8988T (cell line): Measurements from ENCODE around the gene CYP11A1.
A peak's percentile ranks its signal among the peaks of the same experiment; 100 is the strongest.

Source experiments
- DNase-seq: peaks from one replicate; pipeline ENCODE4 v3.0.0; 2011

CYP11A1 gene

DNA sequence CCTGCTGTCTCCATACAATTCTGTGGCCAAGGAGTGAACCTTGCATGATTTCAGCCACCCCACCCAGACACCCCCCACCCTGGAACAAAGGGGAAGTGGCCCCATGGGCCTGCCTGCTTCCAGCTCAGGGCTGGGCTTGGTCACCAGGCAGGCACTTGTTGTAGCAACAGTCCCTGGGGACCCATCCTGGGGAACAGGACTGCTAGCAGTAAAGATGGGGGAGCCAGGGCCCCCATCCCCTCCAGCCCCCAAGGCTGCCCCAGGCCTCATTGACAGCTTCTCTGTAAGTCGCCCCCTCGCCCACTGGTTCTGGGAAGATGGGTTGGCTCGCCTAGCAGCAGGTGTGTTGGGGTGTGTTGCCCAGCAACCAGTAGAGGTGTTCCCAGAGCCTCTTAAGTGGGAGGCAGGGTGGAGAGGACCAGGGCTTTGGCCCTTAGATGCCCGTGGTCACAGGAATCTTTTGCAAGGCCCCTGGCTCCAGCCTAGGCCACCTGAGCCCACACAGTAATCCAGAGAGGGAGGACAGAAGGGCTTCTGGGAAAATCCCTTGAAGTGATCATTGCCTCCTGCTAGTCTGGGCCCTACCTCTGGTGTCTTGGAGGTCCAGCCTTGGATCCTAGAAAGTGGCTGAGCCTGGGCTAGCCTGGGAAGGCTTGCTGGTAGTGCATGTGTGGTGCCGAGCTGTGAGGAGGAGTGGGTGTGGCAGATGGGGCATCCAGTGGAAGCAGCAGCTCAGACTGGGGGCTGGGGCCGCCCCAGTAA, 48.9 kb downstream of the CYP11A1 start:
- no peak for DNase-seq

DNA sequence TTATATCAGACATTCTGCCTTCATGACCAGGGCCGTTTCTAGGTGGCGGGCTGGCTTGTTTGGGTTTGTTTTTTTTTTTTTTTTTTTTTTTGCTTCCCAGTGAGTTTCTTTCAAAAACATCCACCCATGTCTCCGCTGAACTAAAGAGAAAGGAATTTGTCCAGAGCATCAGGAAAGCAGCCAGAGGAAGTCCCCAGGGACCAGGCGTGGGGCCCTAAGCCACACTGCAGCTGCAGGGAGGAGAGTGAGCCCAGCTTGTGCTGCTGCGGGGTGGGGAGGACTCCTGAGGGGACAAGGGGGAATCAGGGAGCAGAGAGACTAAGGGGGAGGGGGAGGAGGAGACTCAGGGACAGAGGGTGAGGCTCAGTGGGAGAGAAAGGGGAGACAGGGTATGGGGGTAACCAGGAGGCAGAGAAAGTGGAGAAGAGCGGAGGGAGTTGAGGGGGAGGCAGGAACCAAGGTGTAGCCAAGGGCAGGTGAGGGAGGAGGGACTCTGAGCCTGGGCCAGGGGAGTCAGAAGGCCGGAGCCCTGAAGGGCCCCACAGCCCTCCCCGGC, 49.5 kb downstream of the CYP11A1 start:
- no peak for DNase-seq

DNA sequence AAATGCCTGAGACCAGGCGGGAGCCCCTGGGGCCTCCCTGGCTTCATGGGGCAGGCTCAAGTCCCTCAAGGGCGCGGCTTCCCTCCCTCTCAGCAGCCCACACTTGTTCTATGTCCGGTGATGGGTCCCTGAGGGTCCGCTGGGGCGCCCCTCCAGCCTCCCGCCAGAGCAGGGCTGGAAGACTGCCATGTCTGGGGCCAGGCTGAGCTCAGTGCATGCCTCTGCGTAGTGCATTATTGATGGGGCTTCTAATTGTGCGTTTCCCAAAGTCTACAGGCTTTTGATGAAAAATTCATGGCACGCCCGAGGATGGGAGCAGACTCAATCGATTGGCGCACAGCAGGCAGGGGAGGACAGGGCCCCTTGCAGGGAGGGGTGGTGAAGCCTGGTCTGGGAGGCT, 51.3 kb downstream of the CYP11A1 start:
- no peak for DNase-seq

DNA sequence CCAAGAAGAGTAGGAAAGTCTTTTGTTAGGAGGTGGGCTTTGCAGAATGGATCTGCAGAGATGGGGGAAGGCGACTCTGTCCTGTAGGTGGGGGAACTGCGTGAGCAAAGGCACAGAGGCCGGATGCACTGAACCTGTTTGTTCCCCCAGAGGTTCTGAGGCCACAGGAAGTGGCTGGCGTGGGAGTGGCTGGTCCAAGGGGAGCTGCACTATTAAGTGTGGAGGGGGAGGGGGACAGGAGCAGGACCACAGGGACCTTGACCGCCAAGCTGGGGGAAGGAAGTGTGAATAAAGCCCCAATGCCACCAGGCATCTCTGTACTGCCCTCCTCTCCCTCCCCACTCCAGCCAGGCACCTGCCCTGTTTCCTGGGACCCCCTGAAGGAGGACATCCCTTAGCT, 51.8 kb downstream of the CYP11A1 start:
- no peak for DNase-seq

DNA sequence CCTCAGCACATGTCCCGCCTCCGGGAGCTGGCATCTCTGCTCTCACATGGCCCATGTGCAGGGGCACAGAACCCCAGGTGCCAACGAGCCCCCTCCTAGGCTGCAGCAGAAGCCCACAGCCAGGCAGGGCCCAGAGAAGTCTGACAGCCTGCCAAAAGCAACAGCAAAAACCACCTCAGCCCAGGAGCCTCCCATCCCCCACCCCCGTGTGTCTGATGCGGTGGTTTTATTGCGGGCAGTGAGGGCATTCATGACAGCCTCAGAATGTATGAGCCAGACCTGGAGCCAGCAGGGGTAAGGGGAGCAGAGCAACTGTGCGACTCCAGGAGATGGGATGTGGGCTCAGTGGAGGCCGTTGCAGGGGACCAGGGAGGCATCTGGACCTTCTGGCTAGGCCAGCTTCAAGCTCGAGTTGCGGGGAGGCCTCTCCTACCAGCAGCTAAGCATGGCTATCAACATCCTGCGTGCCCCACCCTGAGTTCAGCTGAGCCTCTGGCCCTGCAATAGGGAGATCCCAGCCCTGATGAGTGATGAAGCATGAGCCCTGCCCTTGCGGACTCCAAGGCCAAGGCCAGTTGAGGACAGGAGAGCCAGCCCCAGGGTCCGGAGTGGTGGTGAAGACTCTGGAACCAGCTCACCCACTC, 52.5 kb downstream of the CYP11A1 start:
- no peak for DNase-seq

DNA sequence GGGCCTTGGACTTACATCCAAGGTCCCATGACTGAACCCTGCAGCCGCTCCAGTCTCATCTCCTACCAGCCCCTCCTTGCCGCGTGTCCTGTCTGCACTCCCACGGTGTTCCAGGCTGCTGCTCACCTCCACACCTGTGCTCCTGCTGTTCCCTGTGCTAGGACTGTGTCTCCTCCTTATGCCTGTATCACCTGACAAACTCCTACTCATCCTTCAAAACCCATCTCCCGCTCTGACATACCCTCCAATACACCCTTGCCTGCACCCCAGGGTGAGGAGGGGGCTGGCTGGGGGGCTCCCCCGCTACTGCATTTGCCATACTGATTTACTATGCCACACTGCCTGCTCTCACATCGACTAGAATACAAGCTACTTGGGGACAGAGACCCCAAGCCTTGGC, 53.6 kb downstream of the CYP11A1 start:
- DNase-seq: no peak

DNA sequence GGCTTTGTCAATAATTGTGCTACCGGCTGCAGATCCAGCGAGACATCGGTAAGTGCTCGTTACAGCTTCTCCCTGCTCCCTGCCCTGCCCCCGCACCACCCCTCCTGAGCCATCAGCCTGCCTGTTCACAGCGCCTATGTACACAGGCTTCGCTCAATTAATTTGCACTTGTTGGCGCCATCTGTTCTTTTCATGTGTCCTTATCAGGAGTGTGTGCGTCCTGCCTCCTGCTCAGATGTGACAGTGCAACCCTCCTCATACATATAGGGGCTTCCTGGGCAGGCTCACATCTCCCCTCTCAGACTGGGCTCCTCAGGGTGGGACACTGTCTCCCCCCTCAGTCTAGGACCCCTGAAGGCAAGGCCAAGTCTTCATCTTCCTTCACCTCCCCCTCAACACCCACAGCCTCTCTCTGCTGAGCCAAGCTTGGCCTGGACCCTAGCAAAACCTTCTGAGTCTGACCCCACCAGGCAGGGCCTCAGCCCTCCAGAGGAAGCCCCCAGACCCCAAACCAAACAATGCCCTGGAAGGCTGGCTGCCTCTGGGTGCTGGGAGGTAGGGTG, 54.9 kb downstream of the CYP11A1 start:
- no peak for DNase-seq

DNA sequence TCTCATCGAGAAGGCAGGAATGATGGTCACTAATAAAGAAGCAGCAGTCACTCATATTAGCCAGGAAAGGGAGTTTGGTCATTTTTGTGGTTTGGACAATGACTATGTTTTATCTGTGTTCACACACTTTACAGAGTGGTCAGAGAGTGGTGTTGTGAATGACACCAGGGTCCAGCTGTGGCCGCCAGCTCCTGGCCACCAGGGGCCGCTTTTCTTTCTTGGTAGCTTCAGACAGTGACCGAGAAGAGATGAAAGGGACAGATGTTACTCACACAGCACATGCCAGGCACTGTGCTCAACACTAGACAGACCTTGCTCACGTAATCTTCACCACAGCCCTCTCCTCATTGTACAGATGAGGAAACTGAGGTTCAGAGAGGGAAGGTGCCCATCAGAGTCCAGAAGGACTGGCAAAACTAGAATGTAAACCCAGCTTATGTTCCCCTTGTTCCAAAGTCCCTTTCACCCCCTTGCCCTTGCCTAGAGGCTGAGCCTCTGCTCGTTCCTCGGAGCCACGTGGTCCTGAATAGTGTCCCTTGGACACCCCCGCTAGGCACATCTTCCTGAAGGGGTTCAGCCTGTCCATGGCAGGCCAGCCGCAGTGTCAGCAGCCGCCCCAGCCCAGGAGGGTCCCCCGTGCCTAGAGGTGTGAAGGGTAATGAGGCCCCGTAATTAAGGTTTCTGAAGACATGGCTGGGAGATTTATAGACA, 55.6 kb downstream of the CYP11A1 start:
- DNase-seq: peak; percentile 53

DNA sequence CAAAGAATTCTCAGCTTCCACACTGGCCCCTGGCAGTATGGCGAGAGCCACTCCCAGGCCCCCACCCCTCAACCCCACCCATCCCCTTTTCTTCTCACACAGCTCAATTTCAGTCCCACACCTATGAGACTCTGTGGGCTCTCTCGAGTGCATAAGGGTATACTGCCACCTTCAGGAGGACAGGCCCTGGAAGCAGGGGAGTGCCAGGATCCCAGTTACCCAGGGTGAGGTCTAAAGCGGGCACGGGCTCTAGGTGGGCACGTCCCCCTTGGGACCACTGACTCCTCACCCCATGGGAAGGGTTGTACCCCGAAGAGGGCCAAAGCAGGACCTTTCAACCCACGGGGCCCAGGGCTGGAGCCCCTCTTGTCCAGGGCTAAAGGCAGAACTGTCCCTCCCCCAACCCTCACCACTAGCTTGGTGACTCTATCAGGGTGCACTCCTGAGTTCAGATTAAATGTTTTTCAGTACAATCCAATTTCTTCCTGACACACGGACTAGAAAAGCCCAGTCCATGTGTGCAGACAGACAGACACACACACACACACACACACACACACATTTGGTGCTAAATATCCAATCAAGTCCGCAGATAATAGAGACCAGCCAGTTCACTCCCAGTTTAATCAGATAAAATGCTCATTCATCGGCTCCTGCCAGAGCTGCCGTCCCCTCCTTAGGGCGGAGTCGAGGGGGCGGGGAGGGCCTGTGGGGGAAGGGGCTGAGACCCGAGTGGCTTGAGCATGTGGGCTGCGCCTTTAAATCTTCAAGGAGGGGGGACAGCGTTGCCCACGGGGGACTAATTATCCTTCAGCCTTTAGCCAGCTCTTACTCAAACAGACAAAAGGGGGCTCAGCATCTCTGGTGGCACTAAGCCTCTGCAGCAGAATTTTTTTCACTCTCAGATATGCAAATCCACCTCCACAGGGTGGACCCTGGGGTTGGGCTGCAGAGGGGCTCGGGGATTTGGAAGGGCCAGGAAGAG, 59.3 kb downstream of the CYP11A1 start:
- DNase-seq: peak; percentile 85

DNA sequence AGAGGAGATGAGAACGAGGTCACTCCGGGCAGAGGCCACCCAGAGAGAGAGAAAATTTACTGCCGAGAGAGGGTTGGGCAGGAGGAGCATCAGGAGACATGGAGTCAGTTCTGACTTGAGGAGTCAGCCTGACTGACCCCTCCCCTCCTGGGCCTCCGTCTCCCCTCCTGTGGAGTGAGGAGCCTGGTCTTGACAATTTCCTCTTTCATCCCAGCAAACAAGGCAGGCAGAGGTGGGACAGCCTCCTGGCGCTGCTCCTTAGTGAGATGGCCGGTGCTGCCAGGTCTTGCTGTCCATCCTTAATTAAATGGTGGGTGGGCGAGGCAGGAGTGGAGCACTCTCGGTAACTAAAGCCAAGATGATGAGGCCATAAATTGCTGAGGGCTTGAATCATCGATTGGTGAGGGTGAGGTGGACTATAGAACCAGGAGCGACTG, 60.6 kb downstream of the CYP11A1 start:
- no peak for DNase-seq

DNA sequence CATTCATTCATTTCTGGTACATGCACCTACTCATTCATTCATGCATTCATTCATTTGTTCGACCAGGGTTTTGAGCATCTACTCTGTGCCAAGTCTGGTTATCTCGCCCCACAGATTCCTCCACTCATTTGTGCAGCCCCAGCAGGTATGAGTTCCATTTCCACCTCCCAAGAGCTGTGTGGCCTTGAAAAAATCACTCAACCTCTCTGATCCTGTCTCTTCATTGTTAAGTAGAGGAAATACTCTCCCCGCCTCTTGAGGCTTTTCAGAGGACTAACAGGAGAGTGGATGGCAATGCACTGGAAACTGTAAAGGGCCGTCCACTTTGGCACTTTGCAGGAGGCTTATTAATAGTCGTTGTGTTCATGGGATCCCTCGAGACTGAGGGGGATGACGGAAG, 61.8 kb downstream of the CYP11A1 start:
- DNase-seq: no peak

DNA sequence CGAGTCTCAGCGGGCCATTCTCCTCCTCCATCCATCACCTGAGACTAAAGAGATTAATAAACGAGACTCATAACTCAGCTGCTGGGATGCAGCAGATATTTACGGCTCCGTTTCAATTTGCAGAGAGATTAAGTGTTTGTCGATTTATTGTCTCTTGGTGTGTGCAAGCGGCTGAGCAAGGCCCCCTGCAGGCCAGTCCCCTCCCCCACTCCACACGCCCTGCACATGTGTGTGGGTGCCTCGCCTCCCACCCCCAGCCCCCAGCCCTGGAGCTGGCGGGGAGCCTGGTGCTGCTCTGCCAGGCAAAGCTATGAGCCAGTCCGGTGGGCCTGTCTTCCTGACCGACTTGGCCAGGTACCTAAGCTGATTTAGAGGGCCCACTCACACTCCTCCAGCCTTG, 63.0 kb downstream of the CYP11A1 start:
- no peak for DNase-seq

DNA sequence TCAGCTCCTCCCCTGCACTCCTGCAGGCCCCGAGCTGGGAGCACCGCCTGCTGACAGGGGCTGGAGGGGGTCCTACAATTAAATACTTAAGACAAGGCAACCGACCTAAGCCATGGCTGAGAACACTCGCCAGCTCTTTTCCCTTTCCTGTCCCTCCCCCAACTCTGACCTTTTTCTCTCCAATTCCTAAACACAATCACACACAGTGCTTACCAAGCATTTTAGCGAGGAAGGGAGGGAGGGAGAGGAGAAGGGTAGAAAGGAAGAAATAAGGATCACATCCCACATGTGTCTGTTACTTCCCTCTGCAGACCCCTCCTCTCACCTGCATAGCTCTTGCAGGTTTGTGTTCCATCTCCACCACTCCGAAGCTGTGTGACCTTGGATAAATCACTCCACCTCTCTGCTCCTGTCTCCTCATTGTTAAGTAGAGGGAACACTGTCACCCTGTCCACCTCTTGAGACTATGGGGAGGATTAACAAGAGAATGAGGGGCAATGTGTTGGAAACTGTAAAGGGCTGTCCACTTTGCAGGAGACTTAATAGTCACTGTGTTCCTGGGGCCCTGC, 63.6 kb downstream of the CYP11A1 start:
- DNase-seq: no peak

DNA sequence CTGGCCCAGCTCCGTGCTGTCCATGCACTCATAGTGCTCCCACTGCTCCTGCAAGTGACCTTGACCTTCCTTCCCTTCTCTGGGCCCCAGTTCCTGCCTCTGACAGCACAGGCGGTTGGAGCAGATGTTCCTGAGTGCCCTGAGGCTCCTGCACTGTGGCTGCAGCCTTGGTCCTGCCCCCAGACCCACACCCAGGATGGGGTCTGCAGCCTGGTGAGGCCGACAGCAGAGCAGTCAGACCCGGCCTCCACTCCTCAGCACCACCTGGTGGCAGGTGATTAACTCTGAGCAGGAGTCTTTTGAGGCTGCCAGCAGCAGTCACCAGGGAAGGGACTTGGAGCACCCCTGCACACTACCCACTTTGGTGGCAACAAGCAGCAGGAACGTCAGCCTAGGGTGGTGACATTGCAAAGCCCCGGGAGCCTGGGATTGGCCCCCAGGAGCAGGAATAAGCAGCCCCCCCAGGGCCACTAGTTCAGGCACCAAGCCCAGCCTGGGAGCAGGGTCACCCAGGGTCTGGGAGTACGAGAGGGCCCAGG, 64.6 kb downstream of the CYP11A1 start:
- peak; percentile 56 for DNase-seq

DNA sequence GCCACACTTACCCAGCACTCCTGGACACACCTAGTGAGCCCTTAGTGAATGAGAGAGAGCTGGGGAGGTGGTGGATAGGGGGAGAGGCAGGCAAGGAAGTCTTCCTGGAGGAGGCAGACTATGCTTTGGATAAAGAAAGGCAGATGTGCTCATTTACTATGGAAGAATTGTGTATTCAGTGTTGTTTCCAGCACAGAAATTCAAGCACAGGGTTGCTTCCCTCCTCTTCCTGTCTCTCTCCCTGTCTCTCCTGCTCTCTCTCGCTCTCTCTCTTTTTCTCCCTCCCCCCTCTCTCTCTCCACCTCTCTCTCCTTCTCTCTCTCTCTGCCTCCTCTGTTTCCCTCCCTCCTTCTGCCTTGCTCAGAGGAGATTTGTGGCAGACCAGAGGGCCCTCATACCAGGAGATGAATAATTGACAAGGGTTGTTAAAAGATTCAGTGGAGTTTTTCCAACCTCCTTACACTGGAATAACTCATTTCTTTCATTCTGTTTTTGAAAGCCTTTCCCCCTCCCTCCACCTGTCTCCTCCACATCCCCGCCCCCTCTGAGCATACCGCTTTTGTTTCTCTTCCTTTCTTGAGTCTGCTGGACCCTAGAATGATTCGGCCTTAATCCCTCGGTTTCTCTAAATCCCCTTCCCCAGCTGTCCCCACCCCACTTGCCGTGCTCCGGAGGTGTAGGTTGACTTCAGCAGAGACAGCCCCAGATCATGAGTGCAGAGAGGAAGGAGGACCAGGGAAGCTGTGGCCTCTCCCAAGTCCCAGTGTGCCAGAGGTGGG, 65.7 kb downstream of the CYP11A1 start:
- DNase-seq: no peak

DNA sequence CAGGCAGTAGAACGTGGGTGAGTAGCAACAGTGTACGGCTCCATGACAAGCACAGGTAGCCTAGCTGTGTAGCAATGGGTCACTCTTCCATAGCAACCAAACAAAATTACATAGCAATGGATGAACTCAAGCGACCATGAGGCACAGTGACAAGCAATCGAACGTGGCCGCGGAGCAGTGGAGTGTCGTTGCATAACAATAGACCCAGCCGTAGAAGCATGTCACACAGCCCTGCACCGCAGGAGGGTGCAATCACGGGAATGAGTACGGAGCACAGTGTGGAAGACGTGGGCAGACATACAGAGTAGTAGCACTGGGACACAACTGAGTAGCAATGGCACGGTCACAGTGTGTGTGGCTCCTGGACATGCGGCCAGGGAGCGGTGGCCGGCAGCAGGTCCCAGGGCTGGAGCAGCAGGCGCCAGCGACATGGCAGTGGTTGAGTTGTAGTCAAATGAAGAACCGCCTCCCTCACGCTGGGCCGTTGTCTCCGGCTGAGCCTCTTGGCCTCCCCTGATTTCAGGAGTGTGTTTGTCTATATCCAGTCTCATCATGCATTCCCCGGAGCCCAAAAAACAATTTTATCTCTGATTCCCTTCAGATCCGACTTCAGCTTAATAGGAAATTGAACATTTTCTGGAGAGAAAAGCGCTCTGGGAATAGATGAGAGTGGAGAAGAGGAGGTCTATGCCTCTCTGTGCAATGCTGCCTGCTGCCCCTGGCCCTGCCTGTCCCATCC, 67.2 kb downstream of the CYP11A1 start:
- no peak for DNase-seq

DNA sequence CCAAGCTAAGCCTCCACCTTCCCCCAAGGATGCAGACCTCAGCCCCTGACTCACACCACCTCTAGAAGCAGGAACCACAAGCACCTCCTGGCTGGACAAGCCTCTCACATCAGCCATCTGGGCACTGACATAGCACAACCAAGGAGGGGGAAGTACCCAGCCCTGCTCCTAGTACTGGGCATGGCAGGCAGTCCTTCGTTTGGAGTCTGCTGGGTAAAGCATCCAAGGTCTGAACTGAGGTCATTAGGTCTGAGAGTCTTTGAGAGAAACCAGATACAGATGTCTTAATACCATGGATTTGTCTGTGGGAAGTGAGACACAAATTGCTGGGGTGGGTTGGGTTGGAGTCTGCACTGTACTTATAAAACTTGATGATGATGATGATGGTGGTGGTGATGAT, 69.6 kb downstream of the CYP11A1 start:
- DNase-seq: no peak

DNA sequence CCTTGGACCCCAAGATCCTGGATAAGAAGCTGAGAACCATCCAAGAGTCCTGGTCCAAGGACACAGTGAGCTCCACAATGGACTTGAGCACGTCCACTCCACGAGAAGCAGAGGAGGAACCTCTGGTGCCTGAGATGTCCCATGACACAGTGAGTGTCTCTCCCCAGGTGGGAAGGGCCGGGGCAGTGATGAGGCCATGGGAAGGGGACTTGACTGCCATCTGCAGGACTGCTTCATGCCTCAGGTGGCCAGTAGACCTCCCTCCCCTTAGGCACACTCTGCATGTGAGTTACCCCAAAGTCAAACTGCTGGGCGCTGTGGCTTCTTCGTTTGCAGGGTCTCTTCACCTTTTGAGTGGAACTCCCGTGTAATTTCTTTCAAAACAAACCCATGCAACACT, 71.6 kb downstream of the CYP11A1 start:
- DNase-seq: no peak

DNA sequence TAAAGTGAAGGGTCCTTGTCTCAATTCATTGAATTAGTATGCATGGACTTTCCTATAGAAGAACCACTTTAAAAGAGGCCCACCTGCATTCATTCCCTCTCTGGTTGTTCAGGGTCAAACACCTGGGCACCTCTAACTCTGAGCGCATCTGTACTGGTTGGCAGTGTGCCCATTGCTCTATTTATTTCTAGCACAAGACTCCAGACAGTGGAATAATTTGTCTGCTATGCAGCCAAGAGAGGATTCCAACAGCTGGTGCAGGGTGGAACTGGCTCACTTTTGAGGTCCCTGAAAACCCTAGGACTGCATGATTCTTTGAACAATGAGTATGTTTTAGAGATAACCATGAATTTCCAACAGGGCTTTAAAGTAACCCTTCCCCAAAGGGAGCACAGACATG, 73.4 kb downstream of the CYP11A1 start:
- DNase-seq: no peak
